GM12891 (cell line): ENCODE data around the gene MMP28.
A peak's percentile ranks its signal among the peaks of the same experiment; 100 is the strongest.

Experiments
- DNase-seq: peaks from one replicate; pipeline ENCODE4 v3.0.0; 2011; ENCODE audit warnings: low spot score; ENCODE audit not compliant: insufficient read length
- FAIRE-seq: peaks from 2 replicates; lab custom pipeline; 2011; peaks lifted over from hg19 to GRCh38; lab: Jason Lieb, UNC
- PAX5 ChIP-seq: IDR thresholded peaks from 2 replicates; pipeline ENCODE4 v1.6.1; 2011; ENCODE audit warnings: low read length, moderate library complexity, mild to moderate bottlenecking; ENCODE audit not compliant: insufficient read depth, severe bottlenecking
- POLR2A ChIP-seq: IDR thresholded peaks from 2 replicates; pipeline ENCODE4 v1.6.1; 2011; ENCODE audit warnings: low read depth, low read length, control low read depth
- POLR2AphosphoS5 ChIP-seq: IDR thresholded peaks from 2 replicates; pipeline ENCODE4 v1.6.1; 2011; ENCODE audit warnings: low read depth, low read length, control low read depth
- POU2F2 ChIP-seq: IDR thresholded peaks from 2 replicates; pipeline ENCODE4 v1.6.1; 2011; ENCODE audit warnings: low read depth, mild to moderate bottlenecking, control low read depth, low read length, moderate library complexity
- SPI1 ChIP-seq: IDR thresholded peaks from 2 replicates; pipeline ENCODE4 v1.6.1; 2011; ENCODE audit warnings: low read depth, low read length, control low read depth
- TAF1 ChIP-seq: IDR thresholded peaks from 2 replicates; pipeline ENCODE4 v1.6.1; 2011; ENCODE audit warnings: low read depth, low read length, control low read depth

Gene MMP28

GRCh38 chr17:35748341-35748841 lies 47.0 kb downstream of the MMP28 start:
- no peak for FAIRE-seq
- TF ChIP-seq PAX5 (no peak), POLR2AphosphoS5 (no peak), POU2F2 (no peak), TAF1 (no peak), SPI1 (no peak), POLR2A (no peak)
- DNase-seq = no peak

GRCh38 chr17:35747540-35748017 lies 47.9 kb downstream of the MMP28 start:
- TF ChIP-seq POLR2AphosphoS5 = no peak
- no peak for TF ChIP-seq TAF1
- no peak for TF ChIP-seq POLR2A
- TF ChIP-seq POU2F2 = no peak
- TF ChIP-seq PAX5 = no peak
- TF ChIP-seq SPI1 = no peak
- no peak for FAIRE-seq
- peak; percentile 81 for DNase-seq

GRCh38 chr17:35745749-35746320 lies 49.6 kb downstream of the MMP28 start:
- no peak for FAIRE-seq
- TF ChIP-seq POLR2A = no peak

GRCh38 chr17:35745246-35745645 lies 50.2 kb downstream of the MMP28 start:
- no peak for DNase-seq
- TF ChIP-seq POLR2A (no peak), PAX5 (no peak)
- FAIRE-seq = no peak

More at GRCh38 chr17:35745749-35746320, 49.6 kb downstream of the MMP28 start:
- no peak for DNase-seq

- TF ChIP-seq PAX5 (no peak), POU2F2 (no peak), TAF1 (no peak), SPI1 (no peak), POLR2AphosphoS5 (no peak), POLR2A (no peak)
These were observed 50.6 kb downstream of the MMP28 start for GRCh38 chr17:35744830-35745229.

GRCh38 chr17:35743626-35744328 lies 51.7 kb downstream of the MMP28 start:
- DNase-seq (no peak), FAIRE-seq (no peak)
- TF ChIP-seq SPI1 (0 out of 2 replicates have a peak, but pooled peaks have one; percentile 7), POU2F2 (no peak)

More at GRCh38 chr17:35744830-35745229, 50.6 kb downstream of the MMP28 start:
- FAIRE-seq (no peak), DNase-seq (no peak)

GRCh38 chr17:35742896-35743477 lies 52.5 kb downstream of the MMP28 start:
- no peak for FAIRE-seq
- DNase-seq = no peak
- TF ChIP-seq POU2F2 (no peak), PAX5 (no peak), TAF1 (no peak), POLR2A (no peak), POLR2AphosphoS5 (no peak), SPI1 (no peak)

GRCh38 chr17:35742496-35742895 lies 52.9 kb downstream of the MMP28 start:
- TF ChIP-seq SPI1 (no peak), POU2F2 (no peak), POLR2A (no peak), POLR2AphosphoS5 (no peak), PAX5 (no peak), TAF1 (no peak)
- no peak for FAIRE-seq

GRCh38 chr17:35740997-35741931 lies 54.2 kb downstream of the MMP28 start:
- DNase-seq (no peak), FAIRE-seq (no peak)
- TF ChIP-seq PAX5 = no peak
- TF ChIP-seq POLR2A = no peak
- TF ChIP-seq POU2F2 = no peak
- TF ChIP-seq TAF1 = no peak
- no peak for TF ChIP-seq POLR2AphosphoS5
- TF ChIP-seq SPI1 = no peak

More at GRCh38 chr17:35742496-35742895, 52.9 kb downstream of the MMP28 start:
- no peak for DNase-seq
